Prostate gland (tissue), 2 donors: ENCODE data around the gene ASPN.

Source experiments
- CTCF ChIP-seq, 4 experiments: fragments of 200-600 bp in 2 of 4; fragments of 450-650 bp in 2 of 4; sonication (generic) in 2 of 4; IDR thresholded peaks; 1 replicate in 3 of 4; 2 replicates in 1 of 4; pipeline ENCODE4 v1.5.1; 2016 to 2019; ENCODE audit warnings: antibody characterized with exemption in 4 of 4, mild to moderate bottlenecking in 2 of 4, moderate library complexity in 2 of 4
- POLR2A ChIP-seq: fragments of 450-650 bp; IDR thresholded peaks from one replicate; pipeline ENCODE4 v1.6.1; 2016; ENCODE audit warnings: antibody characterized with exemption, mild to moderate bottlenecking
- POLR2AphosphoS5 ChIP-seq: sonication (generic); formaldehyde crosslinking; IDR thresholded peaks from one replicate; pipeline ENCODE4 v1.6.1; 2017; ENCODE audit warnings: antibody characterized with exemption

- TF ChIP-seq CTCF (IDR thresholded peaks at IDR 0.05) (no peak), POLR2A (no peak), POLR2AphosphoS5 (no peak)
Observed at GRCh38 chr9:92408747-92409478, 73.4 kb downstream of the ASPN start.
